Liver (tissue), 3 donors: ENCODE data around the gene ISG20L2.

Experiments
- ATF3 ChIP-seq: IDR thresholded peaks from 2 replicates; pipeline ENCODE4 v1.6.1; 2016; ENCODE audit warnings: antibody characterized with exemption
- CTCF ChIP-seq: fragments of 150-350 bp; IDR thresholded peaks from 2 replicates; pipeline ENCODE4 v1.5.1; 2017; ENCODE audit warnings: improper control_type of control experiment, low read depth, low read length; ENCODE audit not compliant: missing input control
- EGR1 ChIP-seq, 2 donors: IDR thresholded peaks; 2 replicates each; pipeline ENCODE4 v1.6.1; 2016 to 2018; ENCODE audit warnings: antibody characterized with exemption in 2 of 2, low read depth in 2 of 2
- FOXA1 ChIP-seq: IDR thresholded peaks from 2 replicates; pipeline ENCODE4 v1.6.1; 2016; ENCODE audit warnings: antibody characterized with exemption
- GABPA ChIP-seq, 2 donors: IDR thresholded peaks in 1 of 2; conservative IDR thresholded peaks in 1 of 2; 2 replicates each; pipeline ENCODE4 v1.6.1; 2016; ENCODE audit warnings: antibody characterized with exemption in 2 of 2, mild to moderate bottlenecking in 1 of 2, moderate library complexity in 1 of 2
- HNF4A ChIP-seq, 2 donors: conservative IDR thresholded peaks; 2 replicates each; pipeline ENCODE4 v1.6.1; 2016; ENCODE audit warnings: antibody characterized with exemption in 2 of 2, mild to moderate bottlenecking in 2 of 2
- JUND ChIP-seq, 2 donors: IDR thresholded peaks; 2 replicates each; pipeline ENCODE4 v1.6.1; 2016; ENCODE audit warnings: antibody characterized with exemption in 2 of 2
- REST ChIP-seq: IDR thresholded peaks from 2 replicates; pipeline ENCODE4 v1.6.1; 2016; ENCODE audit warnings: antibody characterized with exemption, mild to moderate bottlenecking
- SP1 ChIP-seq: IDR thresholded peaks from 2 replicates; pipeline ENCODE4 v1.6.1; 2018; ENCODE audit warnings: antibody characterized with exemption, mild to moderate bottlenecking
- TAF1 ChIP-seq: conservative IDR thresholded peaks from 2 replicates; pipeline ENCODE4 v1.6.1; 2016; ENCODE audit warnings: antibody characterized with exemption, mild to moderate bottlenecking
- YY1 ChIP-seq: IDR thresholded peaks from 2 replicates; pipeline ENCODE4 v1.6.1; 2016; ENCODE audit warnings: antibody characterized with exemption, mild to moderate bottlenecking
- TF ChIP-seq, protein P1 (sequence below): IDR thresholded peaks from 2 replicates; pipeline ENCODE4 v1.6.1; 2016; ENCODE audit warnings: antibody characterized with exemption
- TF ChIP-seq, protein P2 (sequence below): IDR thresholded peaks from 2 replicates; pipeline ENCODE4 v1.6.1; 2016; ENCODE audit warnings: antibody characterized with exemption
- donor health status: healthy.
- donor health status: healthy.

DNA sequence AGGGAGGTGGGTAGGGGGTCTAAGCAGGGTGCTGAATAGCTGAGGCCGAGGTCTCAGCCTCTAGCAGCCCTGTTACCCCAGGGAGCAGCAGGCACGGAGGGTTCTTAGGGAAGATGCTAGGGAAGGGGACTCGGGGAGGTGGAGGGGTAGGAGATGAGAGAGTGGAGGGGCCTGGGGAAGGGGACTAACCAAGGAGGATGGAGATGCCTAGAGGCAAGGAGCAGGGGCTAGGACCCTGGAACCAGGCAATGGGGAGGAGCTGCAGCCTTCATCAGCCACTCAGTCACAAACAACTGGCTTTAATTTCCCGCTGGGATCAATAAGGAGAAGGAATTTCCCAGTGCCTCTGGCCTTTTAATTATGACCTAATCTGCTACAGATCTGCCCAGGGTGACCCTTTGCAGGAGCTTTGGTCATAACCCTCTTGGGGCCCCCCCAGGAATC lies 20.3 kb downstream of the ISG20L2 start:
- TF ChIP-seq CTCF (no peak), JUND (IDR thresholded peaks at IDR 0.05) (no peak), ATF3 (no peak), HNF4A (conservative IDR thresholded peaks at IDR 0.05) (no peak), TAF1 (no peak), GABPA (IDR thresholded peaks at IDR 0.05 in 1 of 2, conservative IDR thresholded peaks at IDR 0.05 in 1 of 2) (no peak), FOXA1 (no peak), REST (no peak), SP1 (no peak), YY1 (no peak), EGR1 (IDR thresholded peaks at IDR 0.05; ENCODE audit: low read depth in 2 of 2) (no peak)
- TF ChIP-seq, protein P1, sequence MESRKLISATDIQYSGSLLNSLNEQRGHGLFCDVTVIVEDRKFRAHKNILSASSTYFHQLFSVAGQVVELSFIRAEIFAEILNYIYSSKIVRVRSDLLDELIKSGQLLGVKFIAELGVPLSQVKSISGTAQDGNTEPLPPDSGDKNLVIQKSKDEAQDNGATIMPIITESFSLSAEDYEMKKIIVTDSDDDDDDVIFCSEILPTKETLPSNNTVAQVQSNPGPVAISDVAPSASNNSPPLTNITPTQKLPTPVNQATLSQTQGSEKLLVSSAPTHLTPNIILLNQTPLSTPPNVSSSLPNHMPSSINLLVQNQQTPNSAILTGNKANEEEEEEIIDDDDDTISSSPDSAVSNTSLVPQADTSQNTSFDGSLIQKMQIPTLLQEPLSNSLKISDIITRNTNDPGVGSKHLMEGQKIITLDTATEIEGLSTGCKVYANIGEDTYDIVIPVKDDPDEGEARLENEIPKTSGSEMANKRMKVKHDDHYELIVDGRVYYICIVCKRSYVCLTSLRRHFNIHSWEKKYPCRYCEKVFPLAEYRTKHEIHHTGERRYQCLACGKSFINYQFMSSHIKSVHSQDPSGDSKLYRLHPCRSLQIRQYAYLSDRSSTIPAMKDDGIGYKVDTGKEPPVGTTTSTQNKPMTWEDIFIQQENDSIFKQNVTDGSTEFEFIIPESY = no peak
- TF ChIP-seq, protein P2, sequence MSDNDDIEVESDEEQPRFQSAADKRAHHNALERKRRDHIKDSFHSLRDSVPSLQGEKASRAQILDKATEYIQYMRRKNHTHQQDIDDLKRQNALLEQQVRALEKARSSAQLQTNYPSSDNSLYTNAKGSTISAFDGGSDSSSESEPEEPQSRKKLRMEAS = no peak
